Type B pancreatic cell (in vitro differentiated cells): ENCODE data around the gene GHSR. TPM values are rescaled to one million over a fixed set of nuclear protein-coding genes. Genes with fewer than 3 reads are reported as not detected.

Experiments used
- DNase-seq: peaks from one replicate; pipeline ENCODE4 v3.0.0; 2021; ENCODE audit warnings: mixed read lengths; ENCODE audit not compliant: unreplicated experiment; ENCODE audit errors: extremely low spot score
- H3K27ac Mint-ChIP-seq: 2 replicates; pipeline ENCODE4 v1.8.0; 2021; ENCODE audit warnings: mild to moderate bottlenecking, mixed read lengths
- H3K27me3 Mint-ChIP-seq: 2 replicates; pipeline ENCODE4 v1.8.0; 2021; ENCODE audit warnings: mixed read lengths
- H3K36me3 Mint-ChIP-seq: 2 replicates; pipeline ENCODE4 v1.8.0; 2021; ENCODE audit warnings: mixed read lengths
- H3K4me1 Mint-ChIP-seq: one replicate; pipeline ENCODE4 v1.8.0; 2021; ENCODE audit warnings: mixed read lengths; ENCODE audit not compliant: unreplicated experiment
- H3K4me3 Mint-ChIP-seq: 2 replicates; pipeline ENCODE4 v1.8.0; 2021; ENCODE audit warnings: mild to moderate bottlenecking, mixed read lengths
- H3K9me3 Mint-ChIP-seq: 2 replicates; pipeline ENCODE4 v1.8.0; 2021; ENCODE audit warnings: mixed read lengths
- total RNA-seq: library from RNA; stranded (reverse); gene quantifications from 2 replicates; pipeline ENCODE4 v1.2.1, GENCODE V29; 2021; ENCODE audit warnings: low replicate concordance
- TF ChIP-seq, protein P1 (sequence below): fragments of 200-600 bp; sonication (generic); conservative IDR thresholded peaks from 2 replicates; pipeline ENCODE4 v1.5.0; 2021; ENCODE audit warnings: antibody characterized with exemption, mild to moderate bottlenecking

GHSR gene
- total RNA-seq, 1 donor from 2014 or later: not detected

DNA sequence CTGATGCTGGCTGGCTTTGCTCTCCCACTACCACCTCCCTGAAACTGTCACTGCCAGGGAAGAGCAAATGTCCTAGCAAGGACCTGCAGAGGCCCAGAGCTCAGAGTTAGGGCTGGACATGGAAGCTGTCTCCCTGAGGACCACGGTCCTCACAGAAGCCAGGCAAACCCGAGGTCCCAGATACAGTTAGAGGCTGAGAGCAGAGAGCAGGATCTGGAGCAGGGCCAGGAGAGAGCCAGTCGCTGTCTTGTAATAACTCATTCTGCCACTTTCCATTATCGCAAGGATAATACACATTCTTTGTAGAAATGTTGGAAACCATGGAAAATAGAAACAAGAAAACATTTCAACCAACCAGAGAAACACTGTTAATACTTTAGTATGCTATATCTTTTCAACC is 10.1 kb downstream of the GHSR start:
- DNase-seq: no peak
- Mint-ChIP-seq H3K27ac (no peak overlapping the region), H3K36me3 (no peaks in the 10 kb centered on the region), H3K4me3 (no peak overlapping the region), H3K27me3 (peaks cover 33% of the 10 kb centered on the region), H3K9me3 (no peaks in the 10 kb centered on the region), H3K4me1 (no peaks in the 10 kb centered on the region)
- TF ChIP-seq, protein P1, sequence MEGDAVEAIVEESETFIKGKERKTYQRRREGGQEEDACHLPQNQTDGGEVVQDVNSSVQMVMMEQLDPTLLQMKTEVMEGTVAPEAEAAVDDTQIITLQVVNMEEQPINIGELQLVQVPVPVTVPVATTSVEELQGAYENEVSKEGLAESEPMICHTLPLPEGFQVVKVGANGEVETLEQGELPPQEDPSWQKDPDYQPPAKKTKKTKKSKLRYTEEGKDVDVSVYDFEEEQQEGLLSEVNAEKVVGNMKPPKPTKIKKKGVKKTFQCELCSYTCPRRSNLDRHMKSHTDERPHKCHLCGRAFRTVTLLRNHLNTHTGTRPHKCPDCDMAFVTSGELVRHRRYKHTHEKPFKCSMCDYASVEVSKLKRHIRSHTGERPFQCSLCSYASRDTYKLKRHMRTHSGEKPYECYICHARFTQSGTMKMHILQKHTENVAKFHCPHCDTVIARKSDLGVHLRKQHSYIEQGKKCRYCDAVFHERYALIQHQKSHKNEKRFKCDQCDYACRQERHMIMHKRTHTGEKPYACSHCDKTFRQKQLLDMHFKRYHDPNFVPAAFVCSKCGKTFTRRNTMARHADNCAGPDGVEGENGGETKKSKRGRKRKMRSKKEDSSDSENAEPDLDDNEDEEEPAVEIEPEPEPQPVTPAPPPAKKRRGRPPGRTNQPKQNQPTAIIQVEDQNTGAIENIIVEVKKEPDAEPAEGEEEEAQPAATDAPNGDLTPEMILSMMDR: no peak

DNA sequence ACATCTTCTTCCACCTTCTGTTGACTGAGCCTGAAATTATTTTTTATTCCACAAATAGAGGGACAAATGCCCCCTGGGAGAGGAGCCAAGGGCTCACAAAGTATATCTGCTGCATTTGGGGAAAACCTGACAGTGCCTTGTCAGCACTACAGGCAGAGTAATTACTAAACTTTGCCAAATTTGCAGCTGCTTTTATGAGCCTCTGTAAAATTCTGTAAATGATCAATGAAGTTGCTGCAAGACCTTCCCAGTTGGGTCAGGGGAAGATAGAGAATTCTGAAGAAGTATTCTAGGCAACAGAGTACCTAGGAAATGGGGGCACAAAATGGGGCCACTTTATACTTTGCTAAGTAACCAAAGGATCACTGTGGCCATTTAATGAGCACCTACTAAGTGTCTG is 10.5 kb downstream of the GHSR start:
- no peaks in the 10 kb centered on the region for H3K4me1 Mint-ChIP-seq
- no peak for DNase-seq
- no peak overlapping the region for H3K4me3 Mint-ChIP-seq
- no peaks in the 10 kb centered on the region for H3K36me3 Mint-ChIP-seq
- H3K27me3 Mint-ChIP-seq: peaks cover 29% of the 10 kb centered on the region
- H3K9me3 Mint-ChIP-seq: no peaks in the 10 kb centered on the region
- no peak overlapping the region for H3K27ac Mint-ChIP-seq
- TF ChIP-seq, protein P1: no peak

DNA sequence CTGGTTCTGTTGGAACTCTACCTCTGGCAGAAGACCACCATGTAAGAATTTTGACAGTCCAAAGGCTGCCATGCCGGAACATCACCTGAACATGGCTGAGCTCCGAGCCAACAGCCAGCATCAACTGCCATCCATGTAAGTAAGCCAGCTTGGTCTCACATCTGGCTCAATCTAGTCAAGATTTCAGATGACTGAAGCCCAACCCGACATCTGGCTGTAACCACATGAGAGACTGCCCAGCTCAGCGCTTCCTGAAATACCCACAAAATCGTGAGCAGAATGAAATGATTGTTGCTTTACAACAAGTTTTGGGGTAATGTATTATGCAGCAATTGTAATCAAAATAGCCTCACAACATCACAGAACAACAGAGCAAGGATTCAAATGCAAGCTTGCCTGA is 32.9 kb downstream of the GHSR start:
- no peaks in the 10 kb centered on the region for H3K9me3 Mint-ChIP-seq

DNA sequence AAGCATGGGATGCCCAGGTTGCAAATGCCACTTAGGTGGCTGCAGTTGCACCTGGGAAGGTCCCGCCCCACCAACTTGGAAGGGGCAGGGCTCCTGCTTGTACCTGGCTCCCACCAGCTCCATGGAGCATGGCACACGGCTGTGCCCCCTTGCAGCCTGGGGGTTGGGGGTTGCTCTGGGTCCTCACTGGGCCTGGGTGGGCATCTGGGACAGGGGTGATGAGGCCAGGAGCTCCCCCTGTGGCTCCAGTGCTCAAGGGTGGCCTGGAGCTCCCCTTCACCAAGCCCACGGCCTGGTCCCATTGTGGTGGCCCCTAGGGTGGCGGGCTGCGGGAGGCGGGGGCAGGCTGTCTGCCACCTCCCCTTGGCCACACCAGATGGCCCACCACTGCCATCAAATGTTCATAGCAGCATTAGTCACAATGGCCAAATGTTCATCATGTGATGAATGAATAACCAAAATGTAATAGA is 36.7 kb downstream of the GHSR start:
- H3K36me3 Mint-ChIP-seq: no peaks in the 10 kb centered on the region
- no peak overlapping the region for H3K27ac Mint-ChIP-seq
- H3K4me3 Mint-ChIP-seq: no peak overlapping the region
- peaks cover 6% of the 10 kb centered on the region for H3K27me3 Mint-ChIP-seq
- no peaks in the 10 kb centered on the region for H3K9me3 Mint-ChIP-seq
- no peaks in the 10 kb centered on the region for H3K4me1 Mint-ChIP-seq
- TF ChIP-seq, protein P1: no peak
- no peak for DNase-seq

More for the DNA sequence above, 32.9 kb downstream of the GHSR start:
- no peak overlapping the region for H3K27ac Mint-ChIP-seq
- no peak for DNase-seq
- peaks cover 12% of the 10 kb centered on the region for H3K27me3 Mint-ChIP-seq
- H3K4me1 Mint-ChIP-seq: no peaks in the 10 kb centered on the region
- TF ChIP-seq, protein P1: no peak
- no peak overlapping the region for H3K4me3 Mint-ChIP-seq
- no peaks in the 10 kb centered on the region for H3K36me3 Mint-ChIP-seq

DNA sequence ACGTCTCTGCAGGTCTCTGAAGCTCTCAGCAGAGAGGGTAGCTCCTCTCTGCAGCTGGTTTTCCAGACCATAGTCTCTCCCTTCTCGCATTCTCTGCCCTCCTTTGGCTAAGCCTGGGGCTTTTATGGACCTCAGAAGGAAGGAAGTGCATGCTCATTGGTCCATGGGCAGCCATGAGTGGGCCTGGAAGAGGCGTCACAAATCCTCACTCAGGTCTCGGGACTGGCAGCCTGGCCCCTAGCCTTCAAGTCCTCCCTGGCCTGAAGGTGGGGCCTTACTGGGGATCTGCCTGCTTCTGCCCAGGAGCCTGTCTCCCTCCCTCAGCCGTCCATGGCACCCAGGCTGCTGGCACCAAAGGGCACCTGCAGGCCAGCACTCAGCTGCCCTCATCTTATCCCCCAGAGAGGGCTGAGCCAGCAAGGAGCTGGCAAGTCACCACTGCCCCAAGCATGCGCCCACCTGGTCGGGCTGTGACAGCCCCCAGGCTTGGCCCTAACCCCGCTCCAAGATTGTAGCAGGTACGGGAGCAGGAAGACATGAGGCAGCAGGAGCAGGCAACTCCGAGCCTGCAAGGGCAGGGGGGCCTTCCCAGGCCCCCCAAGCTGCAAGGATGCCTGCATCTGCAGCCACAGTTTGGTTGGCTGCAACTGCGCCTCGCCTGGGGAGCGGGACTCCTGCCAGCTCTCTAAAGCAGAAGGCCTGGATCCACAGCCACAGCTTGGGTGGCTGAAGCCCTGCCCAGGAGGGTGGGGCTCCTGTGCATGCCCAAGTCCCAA is 37.4 kb downstream of the GHSR start:
- H3K9me3 Mint-ChIP-seq: no peaks in the 10 kb centered on the region
- no peaks in the 10 kb centered on the region for H3K36me3 Mint-ChIP-seq
- no peaks in the 10 kb centered on the region for H3K4me1 Mint-ChIP-seq
- no peak overlapping the region for H3K4me3 Mint-ChIP-seq
- DNase-seq: no peak
- H3K27me3 Mint-ChIP-seq: peaks cover 4% of the 10 kb centered on the region
- H3K27ac Mint-ChIP-seq: no peak overlapping the region
- TF ChIP-seq, protein P1: no peak
